Body of pancreas (tissue), 4 donors: ENCODE results near the gene MAGIX.
A peak's percentile ranks its signal among the peaks of the same experiment; 100 is the strongest.
"Not testable (repeated sequence)": the region's sequence is repeated elsewhere in the genome, so short reads cannot be mapped to it uniquely, and the experiment has no call there.

Experiments used
- POLR2A ChIP-seq, 3 donors: fragments of 450-650 bp; IDR thresholded peaks; one replicate each; pipeline ENCODE4 v1.6.1; 2016; ENCODE audit warnings: antibody characterized with exemption in 3 of 3, mild to moderate bottlenecking in 2 of 3
- TF ChIP-seq, protein P1 (sequence below), 7 experiments: fragments of 450-650 bp in 4 of 7; fragments of 200-600 bp in 3 of 7; sonication (generic) in 3 of 7; IDR thresholded peaks; one replicate each; pipeline ENCODE4 v1.5.1; 2016 to 2019; ENCODE audit warnings: antibody characterized with exemption in 7 of 7

DNA sequence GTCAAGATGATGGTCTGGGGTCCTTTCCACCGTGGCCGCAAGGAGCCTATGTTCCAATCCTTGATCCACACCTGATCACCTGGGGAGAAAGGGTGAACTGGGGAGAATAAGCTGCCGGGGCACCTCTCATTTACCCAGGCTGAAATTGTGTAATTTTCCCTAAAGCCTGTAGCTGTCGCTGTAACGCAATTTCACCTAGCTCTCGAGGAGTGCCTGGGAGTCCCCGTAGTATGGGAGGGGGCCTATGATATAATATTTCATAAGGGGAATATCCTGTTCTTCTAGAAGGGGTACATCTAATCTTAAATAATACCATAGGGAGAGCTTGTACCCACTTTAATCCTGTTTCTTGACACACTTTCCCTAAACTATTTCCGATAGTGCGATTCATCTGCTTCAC, 20.3 kb upstream of the MAGIX start:
- TF ChIP-seq, protein P1, sequence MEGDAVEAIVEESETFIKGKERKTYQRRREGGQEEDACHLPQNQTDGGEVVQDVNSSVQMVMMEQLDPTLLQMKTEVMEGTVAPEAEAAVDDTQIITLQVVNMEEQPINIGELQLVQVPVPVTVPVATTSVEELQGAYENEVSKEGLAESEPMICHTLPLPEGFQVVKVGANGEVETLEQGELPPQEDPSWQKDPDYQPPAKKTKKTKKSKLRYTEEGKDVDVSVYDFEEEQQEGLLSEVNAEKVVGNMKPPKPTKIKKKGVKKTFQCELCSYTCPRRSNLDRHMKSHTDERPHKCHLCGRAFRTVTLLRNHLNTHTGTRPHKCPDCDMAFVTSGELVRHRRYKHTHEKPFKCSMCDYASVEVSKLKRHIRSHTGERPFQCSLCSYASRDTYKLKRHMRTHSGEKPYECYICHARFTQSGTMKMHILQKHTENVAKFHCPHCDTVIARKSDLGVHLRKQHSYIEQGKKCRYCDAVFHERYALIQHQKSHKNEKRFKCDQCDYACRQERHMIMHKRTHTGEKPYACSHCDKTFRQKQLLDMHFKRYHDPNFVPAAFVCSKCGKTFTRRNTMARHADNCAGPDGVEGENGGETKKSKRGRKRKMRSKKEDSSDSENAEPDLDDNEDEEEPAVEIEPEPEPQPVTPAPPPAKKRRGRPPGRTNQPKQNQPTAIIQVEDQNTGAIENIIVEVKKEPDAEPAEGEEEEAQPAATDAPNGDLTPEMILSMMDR (IDR thresholded peaks at IDR 0.05), result peak in 6 of 7 experiments; percentile 22 to 44 (median 40)
- not testable (repeated sequence) for TF ChIP-seq POLR2A (IDR thresholded peaks at IDR 0.05)
